C4-2B (cell line): ENCODE results near the gene PLK5.

Experiments used
- ZFX ChIP-seq: fragments of 450-650 bp; IDR thresholded peaks from 2 replicates; pipeline ENCODE4 v1.6.1; 2017
- TF ChIP-seq, protein P1 (sequence below): fragments of 450-650 bp; conservative IDR thresholded peaks from 2 replicates; pipeline ENCODE4 v1.5.1; 2017; ENCODE audit warnings: mild to moderate bottlenecking

- TF ChIP-seq, protein P1, sequence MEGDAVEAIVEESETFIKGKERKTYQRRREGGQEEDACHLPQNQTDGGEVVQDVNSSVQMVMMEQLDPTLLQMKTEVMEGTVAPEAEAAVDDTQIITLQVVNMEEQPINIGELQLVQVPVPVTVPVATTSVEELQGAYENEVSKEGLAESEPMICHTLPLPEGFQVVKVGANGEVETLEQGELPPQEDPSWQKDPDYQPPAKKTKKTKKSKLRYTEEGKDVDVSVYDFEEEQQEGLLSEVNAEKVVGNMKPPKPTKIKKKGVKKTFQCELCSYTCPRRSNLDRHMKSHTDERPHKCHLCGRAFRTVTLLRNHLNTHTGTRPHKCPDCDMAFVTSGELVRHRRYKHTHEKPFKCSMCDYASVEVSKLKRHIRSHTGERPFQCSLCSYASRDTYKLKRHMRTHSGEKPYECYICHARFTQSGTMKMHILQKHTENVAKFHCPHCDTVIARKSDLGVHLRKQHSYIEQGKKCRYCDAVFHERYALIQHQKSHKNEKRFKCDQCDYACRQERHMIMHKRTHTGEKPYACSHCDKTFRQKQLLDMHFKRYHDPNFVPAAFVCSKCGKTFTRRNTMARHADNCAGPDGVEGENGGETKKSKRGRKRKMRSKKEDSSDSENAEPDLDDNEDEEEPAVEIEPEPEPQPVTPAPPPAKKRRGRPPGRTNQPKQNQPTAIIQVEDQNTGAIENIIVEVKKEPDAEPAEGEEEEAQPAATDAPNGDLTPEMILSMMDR: no peak
- no peak for TF ChIP-seq ZFX
Observed at GRCh38 chr19:1568320-1569019, 44.6 kb downstream of the PLK5 start, which contains the start of gene MEX3D.
